Measurements from ENCODE around the gene TEX44. TPM values are rescaled to one million over a fixed set of nuclear protein-coding genes. Genes with fewer than 3 reads are reported as not detected.
A peak's percentile ranks its signal among the peaks of the same experiment; 100 is the strongest.

Gene TEX44
- total RNA-seq, 2 experiments from 2014 or later, result not detected

DNA sequence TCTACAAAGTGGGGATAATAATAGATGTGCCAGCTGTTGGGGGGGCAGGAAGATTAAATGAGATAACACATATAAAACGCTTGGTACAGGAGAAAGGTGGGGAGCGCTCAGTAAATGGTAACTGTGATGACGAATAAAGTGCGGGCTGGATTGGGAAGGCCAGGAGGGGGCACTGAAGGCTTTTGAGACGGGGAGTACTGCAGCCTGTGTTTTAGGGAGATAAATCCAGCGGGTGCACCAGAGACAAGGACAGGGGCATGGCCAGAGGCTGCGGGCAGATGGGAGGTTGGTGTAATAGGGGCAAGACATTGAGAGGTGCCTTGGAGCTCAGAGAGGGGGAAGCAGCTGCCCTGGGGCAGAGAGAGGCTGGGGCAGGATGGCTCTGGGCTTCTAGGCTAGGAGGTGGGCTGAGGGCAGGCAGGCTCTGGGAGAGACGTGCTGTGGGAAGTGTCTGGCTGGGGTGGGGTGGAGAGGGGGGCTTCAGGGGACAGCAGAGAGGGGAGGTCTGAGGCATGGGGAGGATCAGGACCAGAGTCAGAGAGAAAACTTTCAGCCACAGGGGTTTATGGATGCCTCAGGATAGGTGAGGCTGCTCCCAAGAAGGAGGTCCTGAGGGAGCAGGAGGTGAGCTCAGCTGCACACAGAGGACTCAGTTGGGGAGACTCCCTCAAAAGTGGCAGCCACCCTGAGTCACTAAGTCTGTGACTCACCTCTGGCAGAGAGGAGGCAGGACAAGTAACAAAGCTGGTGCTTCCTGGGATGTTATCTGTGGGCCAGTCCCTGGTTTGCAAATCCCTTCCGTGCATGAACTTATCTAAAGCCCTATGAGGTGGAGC, 18.8 kb downstream of the TEX44 start:
- no peak overlapping the region for H3K4me3 Mint-ChIP-seq
- H3K9me3 ChIP-seq (ENCODE audit: control insufficient read depth in 1 of 2, insufficient read depth in 1 of 2, low read length in 2 of 2), result no peaks in the 10 kb centered on the region
- H3K4me3 ChIP-seq (ENCODE audit: low read length), result no peak overlapping the region
- no peaks in the 10 kb centered on the region for H3K27me3 ChIP-seq (ENCODE audit: control insufficient read depth in 1 of 2, insufficient read depth in 2 of 2, low read length in 2 of 2)
- TF ChIP-seq, protein P1, sequence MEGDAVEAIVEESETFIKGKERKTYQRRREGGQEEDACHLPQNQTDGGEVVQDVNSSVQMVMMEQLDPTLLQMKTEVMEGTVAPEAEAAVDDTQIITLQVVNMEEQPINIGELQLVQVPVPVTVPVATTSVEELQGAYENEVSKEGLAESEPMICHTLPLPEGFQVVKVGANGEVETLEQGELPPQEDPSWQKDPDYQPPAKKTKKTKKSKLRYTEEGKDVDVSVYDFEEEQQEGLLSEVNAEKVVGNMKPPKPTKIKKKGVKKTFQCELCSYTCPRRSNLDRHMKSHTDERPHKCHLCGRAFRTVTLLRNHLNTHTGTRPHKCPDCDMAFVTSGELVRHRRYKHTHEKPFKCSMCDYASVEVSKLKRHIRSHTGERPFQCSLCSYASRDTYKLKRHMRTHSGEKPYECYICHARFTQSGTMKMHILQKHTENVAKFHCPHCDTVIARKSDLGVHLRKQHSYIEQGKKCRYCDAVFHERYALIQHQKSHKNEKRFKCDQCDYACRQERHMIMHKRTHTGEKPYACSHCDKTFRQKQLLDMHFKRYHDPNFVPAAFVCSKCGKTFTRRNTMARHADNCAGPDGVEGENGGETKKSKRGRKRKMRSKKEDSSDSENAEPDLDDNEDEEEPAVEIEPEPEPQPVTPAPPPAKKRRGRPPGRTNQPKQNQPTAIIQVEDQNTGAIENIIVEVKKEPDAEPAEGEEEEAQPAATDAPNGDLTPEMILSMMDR (IDR thresholded peaks at IDR 0.05), result no peak
- H3K36me3 Mint-ChIP-seq (ENCODE audit: low read depth), result no peaks in the 10 kb centered on the region
- intact Hi-C loops (cut with DNase I, micrococcal nuclease), result loop anchor here (1.0 to 5.0 kb wide), 7 partner anchors 51 to 171 kb away; partner anchors contain the start of gene PDE6D (in 2 of the 2)
- H3K27me3 Mint-ChIP-seq, result no peaks in the 10 kb centered on the region
- no peaks in the 10 kb centered on the region for H3K9me3 Mint-ChIP-seq
- H3K36me3 ChIP-seq (ENCODE audit: insufficient read depth, low read length), result no peaks in the 10 kb centered on the region
- CTCF ChIA-PET, result interaction anchor here (0.6 to 5.7 kb wide), 8 partner anchors 10 to 113 kb away, joined by 3 to 53 read pairs (median 6); no protein-coding TSS in a partner anchor
- POLR2A ChIA-PET, result interaction anchor here (0.9 to 5.0 kb wide), 5 partner anchors 64 to 147 kb away, joined by 3 to 87 read pairs (median 10); partner anchors contain the start of genes NCL and PTMA
- DNase-seq (peak in 7 of 14 experiments; percentile 12 to 75 (median 33)), ATAC-seq (ENCODE audit: poor library complexity) (no peak)
- no peak overlapping the region for H3K27ac ChIP-seq (ENCODE audit: low read depth in 1 of 2, low read length in 2 of 2)
- peaks cover 37% of the 10 kb centered on the region for H3K4me1 Mint-ChIP-seq (ENCODE audit: low read depth)
- peaks cover 34% of the 10 kb centered on the region for H3K4me1 ChIP-seq (ENCODE audit: insufficient read depth, low read length)
- no peak overlapping the region for H3K27ac Mint-ChIP-seq

DNA sequence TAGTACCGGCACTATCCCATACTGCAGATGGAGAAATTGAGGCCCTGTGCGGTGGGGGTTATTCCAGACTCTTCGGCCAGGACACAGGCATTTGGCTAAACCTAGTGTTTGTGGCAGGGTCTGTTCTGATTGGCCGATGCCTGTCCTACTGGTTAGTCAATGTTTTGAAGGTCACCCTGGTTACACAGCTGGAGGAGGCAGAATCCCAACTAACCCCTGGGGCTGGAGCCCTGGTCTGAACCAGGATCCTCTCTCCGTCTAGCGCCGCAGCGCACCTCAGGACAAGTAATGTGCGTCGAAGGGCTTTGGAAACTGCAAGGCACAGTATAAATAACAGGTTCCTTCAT, 19.4 kb downstream of the TEX44 start:
- Mint-ChIP-seq H3K27me3 (no peaks in the 10 kb centered on the region), H3K9me3 (no peaks in the 10 kb centered on the region), H3K4me3 (no peak overlapping the region), H3K36me3 (ENCODE audit: low read depth) (no peaks in the 10 kb centered on the region), H3K27ac (no peak overlapping the region), H3K4me1 (ENCODE audit: low read depth) (peaks cover 43% of the 10 kb centered on the region)
- ChIA-PET POLR2A (interaction anchor here (0.9 to 5.0 kb wide), 6 partner anchors 55 to 148 kb away, joined by 3 to 87 read pairs (median 10); partner anchors contain the start of genes NCL and PTMA), CTCF (interaction anchor here (0.6 to 5.7 kb wide), 8 partner anchors 11 to 113 kb away, joined by 3 to 53 read pairs (median 6); no protein-coding TSS in a partner anchor)
- DNase-seq (no peak), ATAC-seq (ENCODE audit: poor library complexity) (no peak)
- Histone ChIP-seq H3K9me3 (ENCODE audit: control insufficient read depth in 1 of 2, insufficient read depth in 1 of 2, low read length in 2 of 2) (no peaks in the 10 kb centered on the region), H3K4me1 (ENCODE audit: insufficient read depth, low read length) (peaks cover 34% of the 10 kb centered on the region), H3K27ac (ENCODE audit: low read depth in 1 of 2, low read length in 2 of 2) (no peak overlapping the region), H3K4me3 (ENCODE audit: low read length) (no peak overlapping the region), H3K27me3 (ENCODE audit: control insufficient read depth in 1 of 2, insufficient read depth in 2 of 2, low read length in 2 of 2) (no peaks in the 10 kb centered on the region), H3K36me3 (ENCODE audit: insufficient read depth, low read length) (no peaks in the 10 kb centered on the region)
- TF ChIP-seq, protein P1 (IDR thresholded peaks at IDR 0.05), result no peak
- intact Hi-C loops (cut with DNase I, micrococcal nuclease), result loop anchor here (1.0 to 5.0 kb wide), 7 partner anchors 50 to 170 kb away; partner anchors contain the start of gene PDE6D (in 2 of the 2)

GRCh38 chr2:231612456-231613330, 20.0 kb downstream of the TEX44 start:
- peak overlapping the region; percentile 59 for H3K4me3 ChIP-seq (ENCODE audit: low read length)
- DNase-seq (peak; percentile 79 to 93 (median 86)), ATAC-seq (ENCODE audit: poor library complexity) (peak; percentile 78)
- H3K36me3 ChIP-seq (ENCODE audit: insufficient read depth, low read length), result no peaks in the 10 kb centered on the region
- CTCF ChIA-PET, result interaction anchor here (0.6 to 5.7 kb wide), 14 partner anchors 10 to 189 kb away, joined by 3 to 53 read pairs (median 4); no protein-coding TSS in a partner anchor
- no peaks in the 10 kb centered on the region for H3K27me3 Mint-ChIP-seq
- H3K36me3 Mint-ChIP-seq (ENCODE audit: low read depth), result no peaks in the 10 kb centered on the region
- H3K27ac ChIP-seq (ENCODE audit: low read depth in 1 of 2, low read length in 2 of 2), result peak overlapping the region in 1 of 2 donors; percentile 47
- H3K9me3 ChIP-seq (ENCODE audit: control insufficient read depth in 1 of 2, insufficient read depth in 1 of 2, low read length in 2 of 2), result no peaks in the 10 kb centered on the region
- peaks cover 50% of the 10 kb centered on the region for H3K4me1 Mint-ChIP-seq (ENCODE audit: low read depth)
- intact Hi-C loops (cut with DNase I, micrococcal nuclease), result loop anchor here (1.0 to 5.0 kb wide), 7 partner anchors 50 to 170 kb away; partner anchors contain the start of gene PDE6D (in 2 of the 2)
- TF ChIP-seq, protein P1 (IDR thresholded peaks at IDR 0.05), result peak; percentile 89
- H3K9me3 Mint-ChIP-seq, result no peaks in the 10 kb centered on the region
- peak overlapping the region; percentile 90 for H3K4me3 Mint-ChIP-seq
- no peaks in the 10 kb centered on the region for H3K27me3 ChIP-seq (ENCODE audit: control insufficient read depth in 1 of 2, insufficient read depth in 2 of 2, low read length in 2 of 2)
- peaks cover 34% of the 10 kb centered on the region for H3K4me1 ChIP-seq (ENCODE audit: insufficient read depth, low read length)
- POLR2A ChIA-PET, result interaction anchor here (0.6 to 5.0 kb wide), 12 partner anchors 8 to 148 kb away, joined by 3 to 87 read pairs (median 4); partner anchors contain the start of genes NCL and PTMA
- peak overlapping the region; percentile 74 for H3K27ac Mint-ChIP-seq

Data from CD4-positive, alpha-beta T cell (primary cell).